SU-DHL-6 (cell line): ENCODE data around the gene HHLA2.

Experiments
- EZH2phosphoT487 ChIP-seq: fragments of 200-600 bp; sonication (generic), shearing (Covaris generic); conservative IDR thresholded peaks from 2 replicates; pipeline ENCODE4 v1.6.1; 2018; ENCODE audit warnings: mild to moderate bottlenecking, antibody characterized with exemption, low read length, moderate library complexity, mixed read lengths
- TF ChIP-seq, protein P1 (sequence below): fragments of 200-600 bp; sonication (generic); IDR thresholded peaks from one replicate; pipeline ENCODE4 v1.5.1; 2017; ENCODE audit warnings: antibody characterized with exemption, mild to moderate bottlenecking, low read length, moderate library complexity; ENCODE audit not compliant: insufficient read depth, poor library complexity, severe bottlenecking

DNA sequence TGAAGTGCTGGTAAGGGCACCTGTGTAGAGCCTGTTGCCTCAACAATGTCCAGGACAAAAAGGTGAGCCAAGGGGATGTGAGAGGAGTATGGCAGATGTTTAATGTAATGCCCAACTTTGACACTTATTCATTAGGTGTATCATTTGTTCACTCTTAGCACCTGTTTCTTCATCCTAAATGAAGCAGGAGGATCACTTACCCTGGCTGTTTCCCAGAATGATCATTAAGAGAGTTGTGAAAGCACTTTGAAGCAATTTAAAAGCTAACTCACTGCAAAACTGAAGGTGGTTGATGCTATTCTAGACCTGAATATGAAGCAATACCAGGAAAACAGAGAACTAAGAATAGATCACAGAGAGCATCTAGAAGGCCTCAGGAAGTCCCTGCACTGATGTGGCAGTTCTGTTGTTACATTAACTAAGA is 3.4 kb upstream of the HHLA2 start:
- TF ChIP-seq, protein P1, sequence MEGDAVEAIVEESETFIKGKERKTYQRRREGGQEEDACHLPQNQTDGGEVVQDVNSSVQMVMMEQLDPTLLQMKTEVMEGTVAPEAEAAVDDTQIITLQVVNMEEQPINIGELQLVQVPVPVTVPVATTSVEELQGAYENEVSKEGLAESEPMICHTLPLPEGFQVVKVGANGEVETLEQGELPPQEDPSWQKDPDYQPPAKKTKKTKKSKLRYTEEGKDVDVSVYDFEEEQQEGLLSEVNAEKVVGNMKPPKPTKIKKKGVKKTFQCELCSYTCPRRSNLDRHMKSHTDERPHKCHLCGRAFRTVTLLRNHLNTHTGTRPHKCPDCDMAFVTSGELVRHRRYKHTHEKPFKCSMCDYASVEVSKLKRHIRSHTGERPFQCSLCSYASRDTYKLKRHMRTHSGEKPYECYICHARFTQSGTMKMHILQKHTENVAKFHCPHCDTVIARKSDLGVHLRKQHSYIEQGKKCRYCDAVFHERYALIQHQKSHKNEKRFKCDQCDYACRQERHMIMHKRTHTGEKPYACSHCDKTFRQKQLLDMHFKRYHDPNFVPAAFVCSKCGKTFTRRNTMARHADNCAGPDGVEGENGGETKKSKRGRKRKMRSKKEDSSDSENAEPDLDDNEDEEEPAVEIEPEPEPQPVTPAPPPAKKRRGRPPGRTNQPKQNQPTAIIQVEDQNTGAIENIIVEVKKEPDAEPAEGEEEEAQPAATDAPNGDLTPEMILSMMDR: no peak
- no peak for TF ChIP-seq EZH2phosphoT487
